Muscle layer of duodenum (tissue), 2 donors: ENCODE data around the gene TNK2.

Experiments used
- H3K27ac ChIP-seq: one replicate; pipeline ENCODE4 v1.7.0; 2013; ENCODE audit warnings: mild to moderate bottlenecking, low read length
- H3K27me3 ChIP-seq: one replicate; pipeline ENCODE4 v1.7.0; 2013; ENCODE audit warnings: low read depth, mild to moderate bottlenecking, control low read depth, low read length
- H3K36me3 ChIP-seq, 2 donors: one replicate each; pipeline ENCODE4 v1.7.0; 2013; ENCODE audit warnings: low read length in 2 of 2, control low read depth in 1 of 2, mild to moderate bottlenecking in 1 of 2; ENCODE audit not compliant: insufficient read depth in 2 of 2, control insufficient read depth in 1 of 2
- H3K4me1 ChIP-seq, 2 donors: one replicate each; pipeline ENCODE4 v1.7.0; 2013; ENCODE audit warnings: low read length in 2 of 2, mild to moderate bottlenecking in 2 of 2, control low read depth in 1 of 2, moderate library complexity in 1 of 2; ENCODE audit not compliant: insufficient read depth in 2 of 2, control insufficient read depth in 1 of 2
- H3K4me3 ChIP-seq, 2 donors: one replicate each; pipeline ENCODE4 v1.7.0; 2013; ENCODE audit warnings: low read length in 2 of 2, low read depth in 1 of 2, mild to moderate bottlenecking in 1 of 2
- H3K9me3 ChIP-seq, 2 donors: one replicate each; pipeline ENCODE4 v1.7.0; 2013; ENCODE audit warnings: low read length in 2 of 2, control low read depth in 1 of 2, mild to moderate bottlenecking in 1 of 2; ENCODE audit not compliant: control insufficient read depth in 1 of 2
- donor health status: healthy.

The TNK2 gene

DNA sequence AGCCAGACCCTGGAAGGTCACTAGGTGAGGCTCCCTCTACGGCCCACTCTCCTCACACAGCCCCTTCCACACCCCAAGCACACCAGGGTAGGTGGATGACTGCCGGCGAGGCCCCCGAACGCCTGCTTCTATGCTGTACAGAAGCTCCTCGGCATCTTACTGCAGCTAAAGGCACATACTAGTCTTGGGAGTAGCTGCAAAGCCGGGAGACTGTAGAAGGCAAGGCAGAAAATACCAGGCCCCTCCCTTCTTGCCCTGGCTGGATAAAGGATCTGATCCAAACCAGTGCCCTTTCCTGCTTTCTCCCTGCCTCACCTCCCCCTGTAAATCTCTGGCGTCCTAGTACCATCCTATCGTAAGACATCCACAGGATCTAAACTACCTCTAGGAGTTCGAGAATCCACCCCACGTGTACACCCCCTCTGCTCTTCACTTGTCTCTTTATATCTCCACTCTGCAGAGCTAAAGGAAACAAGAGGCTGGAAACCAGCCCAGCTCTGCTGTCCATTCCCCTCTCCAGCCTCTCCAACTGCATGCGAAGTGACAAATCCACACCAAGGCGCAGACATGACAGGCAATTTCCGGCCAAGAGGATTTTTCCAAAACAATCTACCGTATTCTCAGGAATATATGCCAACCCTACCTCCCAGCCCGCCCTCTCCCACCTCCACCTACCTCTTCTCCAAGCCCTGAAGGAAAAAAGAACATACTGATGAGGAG, 11.8 kb downstream of the TNK2 start:
- Histone ChIP-seq H3K4me3 (peak overlapping the region; percentile 41 to 76), H3K27me3 (no peaks in the 10 kb centered on the region), H3K9me3 (no peaks in the 10 kb centered on the region), H3K4me1 (peaks cover 25 to 52% of the 10 kb centered on the region in 2 donors), H3K36me3 (no peaks in the 10 kb centered on the region), H3K27ac (peak overlapping the region; percentile 47)

- H3K36me3 ChIP-seq: no peaks in the 10 kb centered on the region
- no peaks in the 10 kb centered on the region for H3K27me3 ChIP-seq
- H3K4me3 ChIP-seq: peak overlapping the region; percentile 41 to 76
- peak overlapping the region; percentile 47 for H3K27ac ChIP-seq
- H3K4me1 ChIP-seq: peaks cover 25 to 52% of the 10 kb centered on the region in 2 donors
- H3K9me3 ChIP-seq: no peaks in the 10 kb centered on the region
Observed at GRCh38 chr3:195895861-195896360, 12.4 kb downstream of the TNK2 start.

DNA sequence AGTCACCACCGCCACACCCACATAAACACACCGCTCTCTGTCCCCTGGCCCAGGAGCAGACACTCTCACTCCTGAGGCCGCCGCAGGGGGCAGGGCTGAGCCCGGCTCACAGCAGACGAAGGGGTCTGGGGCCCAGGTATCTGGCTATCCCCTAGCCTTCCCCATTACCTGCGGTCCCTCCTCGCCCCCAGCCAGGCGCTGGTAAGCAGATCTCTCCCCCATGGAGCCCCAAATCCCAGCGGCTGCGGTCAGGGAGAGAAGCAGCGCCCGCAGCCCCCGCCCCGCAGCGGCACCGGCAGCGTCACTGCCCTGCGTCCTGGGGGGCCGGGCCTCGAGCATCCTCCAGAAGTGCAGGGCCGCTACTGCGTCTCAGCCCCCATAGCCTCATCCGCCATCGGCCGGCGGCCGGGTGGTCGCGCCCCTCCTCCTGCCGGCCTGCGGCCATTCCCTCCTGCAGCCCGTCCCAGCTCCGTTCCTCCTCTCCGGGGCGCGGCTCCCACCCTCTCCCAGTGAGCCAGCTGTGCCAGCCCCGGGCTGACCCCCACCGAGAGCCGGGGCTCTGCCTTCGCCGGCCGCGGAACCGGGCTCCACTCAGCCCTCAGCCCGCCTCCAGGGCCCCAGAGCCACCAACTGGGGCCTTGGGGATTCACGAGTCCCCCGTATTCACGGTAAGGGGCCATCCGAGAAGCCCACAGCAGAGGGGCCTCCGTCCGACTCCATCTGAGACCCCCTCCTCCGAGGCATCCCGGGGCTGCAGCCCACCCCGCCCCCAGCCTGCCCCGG, 13.1 kb downstream of the TNK2 start:
- H3K4me1 ChIP-seq: peaks cover 25 to 48% of the 10 kb centered on the region in 2 donors
- H3K27ac ChIP-seq: no peak overlapping the region

GRCh38 chr3:195893916-195894465, 14.4 kb downstream of the TNK2 start:
- Histone ChIP-seq H3K9me3 (no peaks in the 10 kb centered on the region), H3K27ac (no peak overlapping the region), H3K4me3 (peak overlapping the region in 1 of 2 donors; percentile 76), H3K27me3 (no peaks in the 10 kb centered on the region), H3K4me1 (peaks cover 25 to 55% of the 10 kb centered on the region in 2 donors), H3K36me3 (no peaks in the 10 kb centered on the region)

More for the DNA sequence above, 13.1 kb downstream of the TNK2 start:
- H3K36me3 ChIP-seq: no peaks in the 10 kb centered on the region
- no peaks in the 10 kb centered on the region for H3K9me3 ChIP-seq
- no peaks in the 10 kb centered on the region for H3K27me3 ChIP-seq
- peak overlapping the region; percentile 62 to 76 for H3K4me3 ChIP-seq

GRCh38 chr3:195893516-195893915, 14.8 kb downstream of the TNK2 start:
- peaks cover 25 to 55% of the 10 kb centered on the region in 2 donors for H3K4me1 ChIP-seq

DNA sequence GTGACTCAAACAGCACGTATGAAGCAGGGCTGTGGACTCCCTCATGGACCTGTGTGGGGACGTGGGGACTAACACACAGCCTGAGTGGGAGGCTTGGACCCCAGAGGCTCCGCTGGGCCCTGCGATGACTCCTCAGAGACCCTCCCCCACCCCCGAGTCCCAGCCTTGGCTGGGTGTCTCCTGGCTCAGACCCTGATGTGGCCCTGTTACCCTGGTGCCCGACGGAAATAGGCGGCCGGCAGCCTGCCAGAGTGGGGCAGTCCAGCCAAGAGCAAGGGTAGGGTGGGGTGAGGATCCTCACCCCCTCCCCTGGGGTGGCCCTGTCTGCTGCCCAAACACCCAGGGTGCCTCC, 15.3 kb downstream of the TNK2 start:
- H3K27me3 ChIP-seq: no peaks in the 10 kb centered on the region
- no peaks in the 10 kb centered on the region for H3K9me3 ChIP-seq
- H3K4me3 ChIP-seq: peak overlapping the region in 1 of 2 donors; percentile 52
- no peak overlapping the region for H3K27ac ChIP-seq
- no peaks in the 10 kb centered on the region for H3K36me3 ChIP-seq
- peaks cover 25 to 55% of the 10 kb centered on the region in 2 donors for H3K4me1 ChIP-seq

More at GRCh38 chr3:195893516-195893915, 14.8 kb downstream of the TNK2 start:
- H3K36me3 ChIP-seq: no peaks in the 10 kb centered on the region
- H3K27ac ChIP-seq: no peak overlapping the region
- H3K9me3 ChIP-seq: no peaks in the 10 kb centered on the region
- H3K4me3 ChIP-seq: no peak overlapping the region
- no peaks in the 10 kb centered on the region for H3K27me3 ChIP-seq

GRCh38 chr3:195892105-195893043, 16.0 kb downstream of the TNK2 start:
- no peaks in the 10 kb centered on the region for H3K27me3 ChIP-seq
- no peaks in the 10 kb centered on the region for H3K9me3 ChIP-seq
- no peaks in the 10 kb centered on the region for H3K36me3 ChIP-seq
- H3K4me3 ChIP-seq: peak overlapping the region; percentile 30 to 52
- no peak overlapping the region for H3K27ac ChIP-seq
- H3K4me1 ChIP-seq: peaks cover 25 to 54% of the 10 kb centered on the region in 2 donors

GRCh38 chr3:195891431-195892104, 16.8 kb downstream of the TNK2 start:
- Histone ChIP-seq H3K4me3 (peak overlapping the region; percentile 30 to 52), H3K9me3 (no peaks in the 10 kb centered on the region), H3K27me3 (no peaks in the 10 kb centered on the region), H3K4me1 (peaks cover 20 to 46% of the 10 kb centered on the region in 2 donors), H3K36me3 (no peaks in the 10 kb centered on the region), H3K27ac (no peak overlapping the region)

- peaks cover 0 to 4% of the 10 kb centered on the region in 2 donors for H3K36me3 ChIP-seq
- H3K4me3 ChIP-seq: no peak overlapping the region
- no peaks in the 10 kb centered on the region for H3K27me3 ChIP-seq
- peaks cover 12 to 37% of the 10 kb centered on the region in 2 donors for H3K4me1 ChIP-seq
- no peak overlapping the region for H3K27ac ChIP-seq
- no peaks in the 10 kb centered on the region for H3K9me3 ChIP-seq
Observed at GRCh38 chr3:195889870-195890295, 18.5 kb downstream of the TNK2 start.
